ENCODE results near the gene ZNF678. TPM values are rescaled to one million over a fixed set of nuclear protein-coding genes. Genes with fewer than 3 reads are reported as not detected.
"Not testable (repeated sequence)": the region's sequence is repeated elsewhere in the genome, so short reads cannot be mapped to it uniquely, and the experiment has no call there.

Gene ZNF678
- total RNA-seq, 2 donors from 2014 or later = 5.3 to 10.3 TPM

DNA sequence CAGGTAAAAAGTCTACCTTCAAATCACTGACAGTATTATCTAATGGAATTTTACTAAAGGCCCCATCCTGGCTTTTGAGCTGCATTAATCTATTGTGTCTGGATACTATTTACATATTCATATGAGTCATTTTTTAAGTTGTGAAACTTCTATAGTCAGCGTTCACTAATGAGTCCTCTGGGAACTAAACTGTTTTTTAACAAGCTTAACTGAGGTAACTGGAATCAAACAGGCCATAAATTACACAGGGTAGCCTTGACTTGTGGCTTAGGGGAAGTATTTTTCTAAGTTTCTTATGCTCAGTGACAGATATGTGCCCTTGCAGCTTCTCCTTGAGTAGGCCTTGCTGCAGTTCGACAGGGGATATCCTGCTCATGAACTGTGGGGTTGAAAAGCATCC is 102.9 kb downstream of the ZNF678 start:
- H3K4me1 Mint-ChIP-seq = no peaks in the 10 kb centered on the region
- H3K9me3 Mint-ChIP-seq = peaks cover 28% of the 10 kb centered on the region
- ATAC-seq (replicated peaks) = no peak
- no peak overlapping the region for H3K27ac Mint-ChIP-seq
- H3K36me3 Mint-ChIP-seq (ENCODE audit: low read depth) = peaks cover 11% of the 10 kb centered on the region
- no peak overlapping the region for H3K4me3 Mint-ChIP-seq
- no peaks in the 10 kb centered on the region for H3K27me3 Mint-ChIP-seq

DNA sequence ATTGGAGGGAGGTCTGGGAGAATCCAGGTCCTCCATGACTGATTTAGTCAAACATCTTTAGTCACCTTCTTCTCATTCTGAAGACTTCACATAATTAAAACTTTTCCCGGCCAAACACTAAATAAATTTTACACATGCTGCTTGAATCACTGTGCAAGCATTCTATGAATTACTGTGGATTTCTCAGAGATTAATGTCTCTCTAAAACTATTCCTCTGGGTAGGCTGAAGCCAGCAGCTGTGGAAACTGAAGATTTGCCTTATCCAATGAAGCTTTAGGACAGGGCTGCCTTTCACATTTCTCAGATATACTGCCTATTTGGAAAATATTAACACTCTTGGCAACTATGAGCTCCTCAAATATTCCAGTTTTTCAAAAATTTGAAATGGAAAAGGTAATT is 110.1 kb downstream of the ZNF678 start:
- no peaks in the 10 kb centered on the region for H3K27me3 Mint-ChIP-seq
- H3K36me3 Mint-ChIP-seq (ENCODE audit: low read depth) = peaks cover 5% of the 10 kb centered on the region
- H3K4me3 Mint-ChIP-seq = no peak overlapping the region
- peaks cover 31% of the 10 kb centered on the region for H3K9me3 Mint-ChIP-seq
- ATAC-seq (replicated peaks) = no peak
- no peaks in the 10 kb centered on the region for H3K4me1 Mint-ChIP-seq
- no peak overlapping the region for H3K27ac Mint-ChIP-seq

DNA sequence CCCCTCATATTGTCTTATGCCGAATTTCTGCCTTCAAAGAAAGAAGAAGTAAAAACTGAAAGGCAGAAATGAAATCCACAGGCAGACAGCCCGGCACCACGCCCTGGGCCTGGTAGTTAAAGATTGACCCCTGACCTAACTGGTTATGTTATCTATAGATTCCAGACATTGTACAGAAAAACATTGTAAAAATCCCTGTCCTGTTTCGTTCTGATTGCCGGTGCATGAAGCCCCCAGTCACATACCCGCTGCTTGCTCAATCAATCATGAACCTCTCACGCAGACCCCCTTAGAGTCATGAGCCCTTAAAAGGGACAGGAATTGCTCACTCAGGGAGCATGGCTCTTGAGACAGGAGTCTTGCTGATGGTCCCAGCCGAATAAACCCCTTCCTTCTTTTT is 122.5 kb downstream of the ZNF678 start:
- H3K27ac Mint-ChIP-seq = no peak overlapping the region
- ATAC-seq (replicated peaks) = no peak
- H3K36me3 Mint-ChIP-seq (ENCODE audit: low read depth) = no peaks in the 10 kb centered on the region
- no peaks in the 10 kb centered on the region for H3K4me1 Mint-ChIP-seq
- no peaks in the 10 kb centered on the region for H3K27me3 Mint-ChIP-seq
- no peak overlapping the region for H3K4me3 Mint-ChIP-seq
- H3K9me3 Mint-ChIP-seq = peaks cover 27% of the 10 kb centered on the region

DNA sequence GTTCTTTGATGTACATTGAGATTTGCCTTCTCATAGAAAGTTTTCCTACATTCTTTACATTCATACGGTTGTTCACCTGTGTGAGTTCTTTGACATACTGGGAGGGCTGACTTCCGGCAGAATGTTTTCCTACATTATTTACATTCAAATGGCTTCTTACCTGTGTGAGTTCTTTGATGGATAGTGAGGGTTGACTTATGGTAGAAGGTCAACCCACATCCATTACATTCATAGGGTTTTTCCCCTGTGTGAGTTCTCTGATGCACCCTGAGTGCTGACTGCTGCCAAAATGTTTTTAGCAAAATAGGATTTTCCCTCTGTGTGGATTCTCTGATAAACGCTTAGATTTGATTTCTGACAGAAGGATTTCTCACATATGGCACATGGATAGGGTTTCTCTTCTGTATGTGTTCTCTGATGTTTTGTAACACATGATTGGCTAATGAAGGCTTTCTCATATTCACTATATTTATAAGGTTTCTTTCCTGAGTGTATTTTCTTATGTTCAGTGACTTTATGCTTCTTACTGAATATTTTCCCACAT is 134.0 kb downstream of the ZNF678 start:
- ATAC-seq (replicated peaks) = no peak
- no peaks in the 10 kb centered on the region for H3K27me3 Mint-ChIP-seq
- peaks cover 35% of the 10 kb centered on the region for H3K9me3 Mint-ChIP-seq
- no peaks in the 10 kb centered on the region for H3K36me3 Mint-ChIP-seq (ENCODE audit: low read depth)
- H3K4me1 Mint-ChIP-seq = no peaks in the 10 kb centered on the region
- H3K27ac Mint-ChIP-seq = no peak overlapping the region
- H3K4me3 Mint-ChIP-seq = no peak overlapping the region

DNA sequence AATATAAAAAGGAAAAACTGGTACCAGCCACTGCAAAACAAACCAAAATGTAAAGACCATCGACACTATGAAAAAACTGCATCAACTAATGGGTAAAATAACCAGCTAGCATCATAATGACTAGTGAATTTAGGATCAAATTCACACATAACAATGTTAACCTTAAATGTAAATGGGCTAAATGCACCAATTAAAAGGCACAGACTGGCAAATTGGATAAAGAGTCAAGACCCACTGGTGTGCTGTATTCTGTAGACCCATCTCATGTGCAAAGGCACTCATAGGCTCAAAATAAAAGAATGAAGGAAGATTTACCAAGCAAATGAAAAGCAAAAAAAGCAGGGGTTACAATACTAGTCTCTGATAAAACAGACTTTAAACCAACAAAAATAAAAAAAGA is 138.3 kb downstream of the ZNF678 start:
- ATAC-seq (replicated peaks); H3K4me3 Mint-ChIP-seq; H3K36me3 Mint-ChIP-seq (ENCODE audit: low read depth); H3K27ac Mint-ChIP-seq; H3K27me3 Mint-ChIP-seq; H3K4me1 Mint-ChIP-seq: not testable (repeated sequence)
- H3K9me3 Mint-ChIP-seq = peaks cover 44% of the 10 kb centered on the region

DNA sequence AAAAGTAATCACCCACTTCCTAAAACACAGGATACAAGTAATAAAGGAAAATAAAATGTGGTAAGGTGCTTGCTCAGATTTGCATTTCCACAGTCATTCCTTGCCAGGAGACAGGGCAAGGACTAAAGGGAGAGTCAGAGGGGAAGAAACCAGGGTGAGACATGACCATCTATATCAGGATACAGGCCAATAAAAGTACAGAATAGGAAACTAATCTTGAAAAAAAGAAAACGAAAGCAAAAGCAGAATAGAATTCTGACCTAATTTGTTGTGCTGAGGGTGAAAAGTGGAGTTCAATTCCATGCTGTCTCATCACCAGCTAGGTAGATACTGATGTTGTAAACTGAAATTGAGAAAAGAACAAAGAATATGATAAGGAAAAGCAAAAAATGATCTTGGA is 144.5 kb downstream of the ZNF678 start:
- Mint-ChIP-seq H3K27me3 (no peaks in the 10 kb centered on the region), H3K27ac (peak overlapping the region; percentile 2), H3K4me3 (peak overlapping the region; percentile 35), H3K9me3 (peaks cover 28% of the 10 kb centered on the region), H3K4me1 (peaks cover 10% of the 10 kb centered on the region), H3K36me3 (ENCODE audit: low read depth) (no peaks in the 10 kb centered on the region)
- peak; percentile 92 for ATAC-seq (replicated peaks)

DNA sequence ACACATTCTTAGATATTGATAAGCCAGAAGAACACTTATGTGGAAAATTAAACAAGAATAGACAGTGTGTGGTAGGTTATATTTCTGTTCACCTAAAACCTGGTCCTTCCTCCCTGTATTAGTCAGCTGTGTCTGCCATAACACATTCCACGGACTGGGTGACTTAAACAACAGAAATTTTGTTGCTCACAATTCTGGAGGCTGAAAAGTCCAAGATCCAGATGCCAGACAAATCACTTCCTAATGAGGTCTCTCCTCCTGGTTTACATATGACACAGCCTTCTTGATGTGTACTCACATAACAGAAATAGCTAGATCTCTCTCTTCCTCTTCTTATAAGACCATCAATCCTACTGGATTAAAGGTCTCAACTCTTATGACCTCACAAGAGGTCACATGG is 146.1 kb downstream of the ZNF678 start:
- Mint-ChIP-seq H3K4me1 (peaks cover 10% of the 10 kb centered on the region), H3K27ac (no peak overlapping the region), H3K9me3 (peaks cover 23% of the 10 kb centered on the region), H3K36me3 (ENCODE audit: low read depth) (no peaks in the 10 kb centered on the region), H3K4me3 (no peak overlapping the region), H3K27me3 (no peaks in the 10 kb centered on the region)
- no peak for ATAC-seq (replicated peaks)

DNA sequence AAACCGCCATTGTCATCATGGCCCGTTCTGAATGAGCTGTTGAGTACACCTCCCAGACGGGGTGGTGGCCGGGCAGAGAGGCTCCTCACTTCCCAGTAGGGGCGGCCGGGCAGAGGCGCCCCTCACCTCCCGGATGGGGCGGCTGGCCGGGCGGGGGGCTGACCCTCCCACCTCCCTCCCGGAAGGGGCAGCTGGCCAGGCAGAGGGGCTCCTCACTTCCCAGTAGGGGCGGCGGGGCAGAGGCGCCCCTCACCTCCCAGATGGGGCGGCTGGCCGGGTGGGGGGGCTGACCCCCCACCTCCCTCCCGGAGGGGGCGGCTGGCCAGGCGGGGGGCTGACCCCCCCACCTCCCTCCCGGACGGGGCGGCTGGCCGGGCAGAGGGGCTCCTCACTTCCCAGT is 147.1 kb downstream of the ZNF678 start:
- H3K27ac Mint-ChIP-seq; ATAC-seq (replicated peaks); H3K4me3 Mint-ChIP-seq; H3K27me3 Mint-ChIP-seq; H3K36me3 Mint-ChIP-seq (ENCODE audit: low read depth); H3K4me1 Mint-ChIP-seq: not testable (repeated sequence)
- peaks cover 29% of the 10 kb centered on the region for H3K9me3 Mint-ChIP-seq

DNA sequence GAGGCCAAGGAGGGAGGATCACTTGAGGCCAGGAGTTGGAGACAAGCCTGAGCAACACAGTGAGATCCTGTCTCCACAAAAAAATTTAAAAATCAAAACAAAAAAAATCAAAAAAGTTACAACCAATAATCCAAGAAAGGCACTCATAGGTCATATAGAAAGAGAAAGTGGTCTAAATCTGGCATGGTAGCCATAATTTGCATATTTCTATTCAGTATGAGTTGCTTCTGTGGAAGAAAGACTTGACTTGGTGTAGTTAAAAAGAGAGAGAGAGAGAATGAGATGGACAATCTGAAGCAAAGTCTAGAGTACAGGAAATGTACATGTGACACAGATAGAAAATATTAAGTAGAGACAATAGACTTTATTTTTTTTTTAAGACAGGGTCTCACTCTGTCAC is 149.3 kb downstream of the ZNF678 start:
- H3K27me3 Mint-ChIP-seq = no peaks in the 10 kb centered on the region
- H3K9me3 Mint-ChIP-seq = peaks cover 38% of the 10 kb centered on the region
- ATAC-seq (replicated peaks) = no peak
- H3K36me3 Mint-ChIP-seq (ENCODE audit: low read depth) = no peaks in the 10 kb centered on the region
- H3K27ac Mint-ChIP-seq = no peak overlapping the region
- H3K4me1 Mint-ChIP-seq = peaks cover 7% of the 10 kb centered on the region
- no peak overlapping the region for H3K4me3 Mint-ChIP-seq

DNA sequence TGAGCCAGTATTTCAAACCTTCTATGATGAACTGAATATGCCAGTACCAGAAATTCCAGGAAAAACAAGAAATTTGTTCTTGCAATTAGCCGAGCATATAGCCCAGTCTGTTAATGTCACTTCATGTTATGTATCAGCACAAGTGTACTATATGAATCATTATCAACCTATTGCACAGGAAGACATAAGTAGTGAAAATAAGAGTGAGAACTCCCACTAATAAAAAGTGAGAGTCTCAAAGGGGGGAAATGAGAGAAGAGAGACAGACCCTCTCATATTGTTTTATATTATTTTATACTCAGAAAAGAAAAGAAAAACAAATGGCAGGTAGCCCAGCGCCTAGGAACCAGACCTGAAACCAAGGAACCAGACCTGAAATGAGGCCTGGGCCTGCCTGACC is 155.6 kb downstream of the ZNF678 start:
- Mint-ChIP-seq H3K9me3 (peaks cover 64% of the 10 kb centered on the region), H3K36me3 (ENCODE audit: low read depth) (no peaks in the 10 kb centered on the region), H3K4me1 (no peaks in the 10 kb centered on the region), H3K27ac (no peak overlapping the region), H3K27me3 (peaks cover 3% of the 10 kb centered on the region), H3K4me3 (no peak overlapping the region)
- ATAC-seq (replicated peaks) = no peak

DNA sequence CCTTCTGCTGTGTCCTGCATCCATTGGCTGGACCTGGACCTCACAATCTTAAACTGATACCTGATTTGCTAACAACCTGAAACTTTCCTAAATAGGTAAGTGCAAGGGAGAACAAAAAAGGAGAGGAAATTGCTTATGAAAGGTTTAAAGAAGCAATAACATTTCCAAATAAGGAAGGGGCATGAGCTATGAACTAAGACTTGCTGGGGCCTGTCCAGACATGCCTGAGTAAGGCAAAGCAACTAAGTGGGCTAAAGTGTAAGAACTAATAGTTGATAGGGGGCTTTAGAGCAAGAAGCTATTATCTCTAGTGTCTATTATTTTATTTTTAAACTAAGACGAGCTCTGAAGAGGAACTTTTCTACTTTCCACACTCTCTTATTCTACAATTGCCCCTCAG is 160.1 kb downstream of the ZNF678 start:
- H3K4me1 Mint-ChIP-seq = peaks cover 5% of the 10 kb centered on the region
- no peak overlapping the region for H3K27ac Mint-ChIP-seq
- no peak overlapping the region for H3K4me3 Mint-ChIP-seq
- no peaks in the 10 kb centered on the region for H3K36me3 Mint-ChIP-seq (ENCODE audit: low read depth)
- no peak for ATAC-seq (replicated peaks)
- peaks cover 8% of the 10 kb centered on the region for H3K27me3 Mint-ChIP-seq
- H3K9me3 Mint-ChIP-seq = peaks cover 43% of the 10 kb centered on the region

DNA sequence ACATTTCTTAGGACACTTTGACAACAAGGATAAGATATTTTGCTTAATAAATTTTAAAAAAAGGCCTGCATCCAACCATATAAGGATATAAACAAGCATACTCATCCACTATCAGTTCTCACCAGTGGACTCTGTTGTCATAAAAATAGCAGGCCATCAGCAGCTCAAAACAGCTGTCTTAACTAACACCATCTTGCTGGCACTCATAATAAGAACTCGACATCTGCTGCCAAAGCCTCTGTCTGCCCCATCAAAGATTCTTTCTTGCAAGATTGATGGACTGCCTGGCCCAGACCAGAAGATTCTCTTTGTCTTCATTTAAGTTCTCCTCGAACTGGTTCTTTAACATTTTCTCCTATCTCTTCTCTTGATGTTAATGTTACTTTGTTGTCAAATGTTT is 161.7 kb downstream of the ZNF678 start:
- ATAC-seq (replicated peaks) = no peak
- Mint-ChIP-seq H3K4me3 (no peak overlapping the region), H3K36me3 (ENCODE audit: low read depth) (no peaks in the 10 kb centered on the region)

DNA sequence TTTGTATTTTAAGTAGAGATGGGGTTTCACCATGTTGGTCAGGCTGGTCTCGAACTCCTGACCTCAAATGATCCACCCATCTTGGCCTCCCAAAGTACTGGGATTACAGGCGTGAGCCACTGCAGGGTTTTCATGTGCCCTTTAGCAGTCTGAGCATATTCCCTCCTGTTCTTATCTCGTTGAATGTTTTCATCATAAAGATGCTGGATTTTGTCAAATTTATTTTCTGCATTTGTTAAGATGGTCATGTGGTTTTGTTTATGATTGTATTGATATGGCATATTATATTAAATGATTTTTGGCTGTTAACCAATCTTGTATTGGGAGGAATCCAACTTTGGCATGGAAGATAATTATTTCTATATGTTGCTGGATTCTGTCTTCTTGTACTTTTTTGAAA is 163.0 kb downstream of the ZNF678 start:
- H3K9me3 Mint-ChIP-seq = peaks cover 20% of the 10 kb centered on the region
- ATAC-seq (replicated peaks) = no peak
- H3K4me1 Mint-ChIP-seq = peaks cover 5% of the 10 kb centered on the region
- peaks cover 8% of the 10 kb centered on the region for H3K27me3 Mint-ChIP-seq
- no peak overlapping the region for H3K27ac Mint-ChIP-seq
- H3K4me3 Mint-ChIP-seq = no peak overlapping the region
- H3K36me3 Mint-ChIP-seq (ENCODE audit: low read depth) = peaks cover 4% of the 10 kb centered on the region

More for the DNA sequence above, 161.7 kb downstream of the ZNF678 start:
- Mint-ChIP-seq H3K4me1 (peaks cover 5% of the 10 kb centered on the region), H3K27ac (no peak overlapping the region), H3K27me3 (peaks cover 8% of the 10 kb centered on the region), H3K9me3 (peaks cover 32% of the 10 kb centered on the region)
